Kidney (tissue), 14 donors: Measurements from ENCODE around the gene NXPE1. TPM values are rescaled to one million over a fixed set of nuclear protein-coding genes. Genes with fewer than 3 reads are reported as not detected.

ENCODE experiments used
- DNase-seq, 5 donors: peaks; one replicate each; pipeline ENCODE4 v3.0.0-alpha.2; 2013 to 2020
- FAIRE-seq: peaks from 2 replicates; lab custom pipeline; 2012; peaks lifted over from hg19 to GRCh38; lab: Jason Lieb, UNC
- H3K27ac ChIP-seq, 2 donors: one replicate each; pipeline ENCODE4 v1.7.0; 2013; ENCODE audit warnings: low read depth in 2 of 2, low read length in 2 of 2, inconsistent platforms in 1 of 2
- H3K27me3 ChIP-seq: one replicate; pipeline ENCODE4 v1.7.1; 2013; ENCODE audit warnings: low read length, inconsistent platforms; ENCODE audit not compliant: control insufficient read depth, insufficient read depth
- H3K36me3 ChIP-seq, 3 donors: one replicate each; pipeline versions ENCODE4 v1.7.0 to v1.7.1; 2013; ENCODE audit warnings: low read length in 3 of 3, control low read depth in 1 of 3, inconsistent platforms in 1 of 3; ENCODE audit not compliant: insufficient read depth in 3 of 3, control insufficient read depth in 2 of 3
- H3K4me1 ChIP-seq, 3 donors: one replicate each; pipeline versions ENCODE4 v1.7.0 to v1.7.1; 2013; ENCODE audit warnings: low read length in 3 of 3, inconsistent platforms in 1 of 3, low read depth in 1 of 3; ENCODE audit not compliant: control insufficient read depth in 2 of 3, insufficient read depth in 2 of 3
- H3K4me3 ChIP-seq, 3 donors: one replicate each; pipeline versions ENCODE4 v1.7.0 to v1.8.1; 2013; ENCODE audit warnings: low read length in 3 of 3, control low read depth in 1 of 3, inconsistent platforms in 1 of 3
- H3K9ac ChIP-seq, 3 donors: one replicate each; pipeline versions ENCODE4 v1.7.0 to v1.7.1; 2013; ENCODE audit warnings: low read length in 3 of 3, control low read depth in 1 of 3, inconsistent platforms in 1 of 3
- H3K9me3 ChIP-seq, 3 donors: one replicate each; pipeline versions ENCODE4 v1.7.0 to v1.7.1; 2013; ENCODE audit warnings: low read length in 3 of 3, control low read depth in 1 of 3, inconsistent platforms in 1 of 3; ENCODE audit not compliant: control insufficient read depth in 2 of 3, insufficient read depth in 1 of 3
- intact Hi-C: fragments of 100-400 bp; cut with DNase I; formaldehyde crosslinking; loops from one replicate; pipeline ENCODE4 v1.11.1; 2022
- polyA plus RNA-seq: library from polyadenylated mRNA; stranded (reverse); fragments of 350-450 nt; fragmentation: Illumina TruSeq; extraction: RNeasy Lipid Tissue Mini Kit (QIAGEN cat#74804); gene quantifications from one replicate; pipeline ENCODE4 v1.2.3, GENCODE V29; 2014; ENCODE audit warnings: low read depth, low replicate concordance; ENCODE audit not compliant: insufficient read depth
- total RNA-seq: library from RNA; stranded (reverse); fragmentation: NEBNext Ultra II Directional; extraction: Animal tissue kit (Norgen Biotek cat#: 25700); gene quantifications from one replicate; pipeline ENCODE4 v1.2.1, GENCODE V29; 2021
- TF ChIP-seq, protein P1 (sequence below): IDR thresholded peaks from 3 replicates; pipeline ENCODE4 v1.5.1; 2012; ENCODE audit warnings: mild to moderate bottlenecking, moderate library complexity, borderline replicate concordance; ENCODE audit not compliant: insufficient read depth; ENCODE audit errors: extremely low read depth
- donor health status: control.
- donor health status: control.
- donor health status: control.
- donor health status: control.
- donor health status: control.
- donor health status: DM: yes; HTN: yes; CAD: no.
- donor health status: Normal renal cell carcinoma (clear cell type).

The NXPE1 gene
- total and polyA plus RNA-seq, 2 donors from 2014 or later, result 0.25 TPM; not detected in 1

DNA sequence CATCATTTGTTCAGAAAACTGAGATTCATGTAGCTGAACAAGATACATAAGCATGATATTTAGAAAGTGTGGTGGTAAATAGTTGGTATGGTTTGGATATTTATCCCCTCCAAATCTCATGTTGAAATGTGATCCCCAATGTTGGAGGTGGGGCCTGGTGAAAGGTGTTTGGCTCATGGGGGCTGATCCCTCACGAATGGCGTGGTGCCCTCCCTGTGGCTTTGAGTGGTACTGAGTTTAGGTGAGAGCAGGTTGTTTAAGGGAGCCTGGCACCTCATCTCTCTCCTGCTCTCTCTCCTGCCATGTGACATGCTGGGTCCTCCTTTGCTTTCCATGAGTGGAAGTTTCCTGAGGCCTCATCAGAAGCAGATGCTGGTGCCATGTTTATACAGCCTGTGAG lies 48.1 kb downstream of the NXPE1 start:
- no peaks in the 10 kb centered on the region for H3K9me3 ChIP-seq
- no peak overlapping the region for H3K27ac ChIP-seq
- no peaks in the 10 kb centered on the region for H3K36me3 ChIP-seq
- intact Hi-C loops, result no loop called here
- TF ChIP-seq, protein P1, sequence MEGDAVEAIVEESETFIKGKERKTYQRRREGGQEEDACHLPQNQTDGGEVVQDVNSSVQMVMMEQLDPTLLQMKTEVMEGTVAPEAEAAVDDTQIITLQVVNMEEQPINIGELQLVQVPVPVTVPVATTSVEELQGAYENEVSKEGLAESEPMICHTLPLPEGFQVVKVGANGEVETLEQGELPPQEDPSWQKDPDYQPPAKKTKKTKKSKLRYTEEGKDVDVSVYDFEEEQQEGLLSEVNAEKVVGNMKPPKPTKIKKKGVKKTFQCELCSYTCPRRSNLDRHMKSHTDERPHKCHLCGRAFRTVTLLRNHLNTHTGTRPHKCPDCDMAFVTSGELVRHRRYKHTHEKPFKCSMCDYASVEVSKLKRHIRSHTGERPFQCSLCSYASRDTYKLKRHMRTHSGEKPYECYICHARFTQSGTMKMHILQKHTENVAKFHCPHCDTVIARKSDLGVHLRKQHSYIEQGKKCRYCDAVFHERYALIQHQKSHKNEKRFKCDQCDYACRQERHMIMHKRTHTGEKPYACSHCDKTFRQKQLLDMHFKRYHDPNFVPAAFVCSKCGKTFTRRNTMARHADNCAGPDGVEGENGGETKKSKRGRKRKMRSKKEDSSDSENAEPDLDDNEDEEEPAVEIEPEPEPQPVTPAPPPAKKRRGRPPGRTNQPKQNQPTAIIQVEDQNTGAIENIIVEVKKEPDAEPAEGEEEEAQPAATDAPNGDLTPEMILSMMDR, result no peak
- H3K27me3 ChIP-seq, result no peaks in the 10 kb centered on the region
- FAIRE-seq (no peak), DNase-seq (no peak)
- H3K4me3 ChIP-seq, result no peak overlapping the region
- H3K4me1 ChIP-seq, result no peaks in the 10 kb centered on the region
- no peak overlapping the region for H3K9ac ChIP-seq

DNA sequence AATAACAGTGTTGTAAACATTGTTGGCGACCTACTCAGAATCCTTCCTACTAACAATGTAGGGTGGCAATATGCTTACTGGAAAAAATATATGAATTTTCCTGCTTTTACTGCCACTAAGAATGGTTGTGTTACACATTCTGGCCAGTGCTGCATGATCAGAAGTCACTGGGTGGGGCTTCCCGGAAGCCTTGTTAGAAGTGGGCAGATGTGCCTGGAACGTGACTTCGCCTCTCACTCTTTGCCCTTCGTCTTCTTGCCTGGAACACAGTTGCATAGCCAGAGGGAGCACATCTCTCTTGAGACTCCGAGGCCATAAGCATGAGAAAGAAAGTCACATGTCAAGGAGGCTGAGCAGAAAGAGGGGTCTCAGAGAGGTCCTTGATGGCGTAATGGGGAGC lies 48.6 kb downstream of the NXPE1 start:
- no peak overlapping the region for H3K4me3 ChIP-seq
- no peaks in the 10 kb centered on the region for H3K4me1 ChIP-seq
- no peaks in the 10 kb centered on the region for H3K36me3 ChIP-seq
- H3K27me3 ChIP-seq, result no peaks in the 10 kb centered on the region
- TF ChIP-seq, protein P1, result no peak
- no peaks in the 10 kb centered on the region for H3K9me3 ChIP-seq
- FAIRE-seq (no peak), DNase-seq (no peak)
- no peak overlapping the region for H3K9ac ChIP-seq
- intact Hi-C loops, result no loop called here
- no peak overlapping the region for H3K27ac ChIP-seq

DNA sequence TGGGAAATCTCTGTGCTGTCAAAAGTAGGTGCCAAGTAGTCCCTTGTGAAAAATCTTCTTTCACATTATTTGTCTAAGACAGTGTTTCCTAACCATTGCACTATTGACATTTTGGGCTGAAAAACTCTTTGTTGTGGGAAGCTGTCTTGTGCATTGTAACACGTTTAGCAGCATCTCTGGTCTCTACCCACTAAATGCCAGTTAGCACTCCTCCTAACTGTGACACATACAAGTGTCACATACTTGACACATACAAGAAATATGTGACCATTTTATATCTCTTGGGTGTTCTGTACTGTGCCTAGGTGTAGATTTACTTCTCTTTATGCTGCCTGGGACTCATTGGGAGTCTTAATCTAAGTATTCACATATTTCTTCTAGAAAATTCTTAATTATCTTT lies 57.8 kb downstream of the NXPE1 start:
- Histone ChIP-seq H3K9ac (no peak overlapping the region), H3K4me3 (no peak overlapping the region), H3K27ac (no peak overlapping the region), H3K27me3 (no peaks in the 10 kb centered on the region), H3K36me3 (no peaks in the 10 kb centered on the region), H3K9me3 (peaks cover 0 to 6% (median 0%) of the 10 kb centered on the region in 3 donors), H3K4me1 (no peaks in the 10 kb centered on the region)
- intact Hi-C loops, result no loop called here
- FAIRE-seq (no peak), DNase-seq (no peak)
- TF ChIP-seq, protein P1, result no peak

DNA sequence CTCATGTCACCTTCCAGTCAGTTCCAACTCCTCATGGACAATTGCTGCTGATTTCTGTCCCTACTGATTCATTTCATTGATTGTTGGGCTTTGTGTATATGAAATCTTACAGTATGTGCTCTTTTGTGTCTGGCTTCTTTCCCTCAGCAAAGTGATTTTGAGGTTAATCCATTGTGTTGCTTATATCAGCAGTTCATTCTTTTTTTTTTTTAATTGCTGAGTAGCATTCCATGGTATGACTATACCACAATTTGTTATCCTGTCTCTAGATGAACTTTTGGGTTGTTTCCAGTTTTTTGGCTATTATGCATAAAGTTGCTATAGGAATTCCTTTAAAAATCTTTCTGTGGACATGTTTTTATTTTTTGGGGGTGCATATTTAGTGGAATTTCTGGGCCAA lies 59.9 kb downstream of the NXPE1 start:
- intact Hi-C loops, result no loop called here
- no peaks in the 10 kb centered on the region for H3K9me3 ChIP-seq

More for the DNA sequence above, 59.9 kb downstream of the NXPE1 start:
- DNase-seq (no peak), FAIRE-seq (no peak)
- Histone ChIP-seq H3K4me1 (no peaks in the 10 kb centered on the region), H3K27me3 (no peaks in the 10 kb centered on the region), H3K9ac (no peak overlapping the region), H3K4me3 (no peak overlapping the region), H3K36me3 (no peaks in the 10 kb centered on the region), H3K27ac (no peak overlapping the region)
- TF ChIP-seq, protein P1, result no peak
